ENCODE measurements around the gene TMEM151B.
"Not testable (repeated sequence)": the region's sequence is repeated elsewhere in the genome, so short reads cannot be mapped to it uniquely, and the experiment has no call there.

TMEM151B gene

GRCh38 chr6:44339763-44340625, 69.7 kb downstream of the TMEM151B start:
- H3K27ac ChIP-seq, result peak overlapping the region; percentile 39
- POLR2A ChIA-PET (ENCODE audit: low non-redundant PET), result no interaction called here
- peak; percentile 69 for DNase-seq (ENCODE audit: low spot score)
- CTCF ChIA-PET, result interaction anchor here (0.7 to 3.2 kb wide), 4 partner anchors 26 to 83 kb away, joined by 3 to 48 read pairs (median 4); partner anchors contain the start of genes NFKBIE, SLC35B2 and TMEM151B
- TF ChIP-seq, protein P1, sequence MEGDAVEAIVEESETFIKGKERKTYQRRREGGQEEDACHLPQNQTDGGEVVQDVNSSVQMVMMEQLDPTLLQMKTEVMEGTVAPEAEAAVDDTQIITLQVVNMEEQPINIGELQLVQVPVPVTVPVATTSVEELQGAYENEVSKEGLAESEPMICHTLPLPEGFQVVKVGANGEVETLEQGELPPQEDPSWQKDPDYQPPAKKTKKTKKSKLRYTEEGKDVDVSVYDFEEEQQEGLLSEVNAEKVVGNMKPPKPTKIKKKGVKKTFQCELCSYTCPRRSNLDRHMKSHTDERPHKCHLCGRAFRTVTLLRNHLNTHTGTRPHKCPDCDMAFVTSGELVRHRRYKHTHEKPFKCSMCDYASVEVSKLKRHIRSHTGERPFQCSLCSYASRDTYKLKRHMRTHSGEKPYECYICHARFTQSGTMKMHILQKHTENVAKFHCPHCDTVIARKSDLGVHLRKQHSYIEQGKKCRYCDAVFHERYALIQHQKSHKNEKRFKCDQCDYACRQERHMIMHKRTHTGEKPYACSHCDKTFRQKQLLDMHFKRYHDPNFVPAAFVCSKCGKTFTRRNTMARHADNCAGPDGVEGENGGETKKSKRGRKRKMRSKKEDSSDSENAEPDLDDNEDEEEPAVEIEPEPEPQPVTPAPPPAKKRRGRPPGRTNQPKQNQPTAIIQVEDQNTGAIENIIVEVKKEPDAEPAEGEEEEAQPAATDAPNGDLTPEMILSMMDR (conservative IDR thresholded peaks at IDR 0.05; ENCODE audit: low read depth), result no peak

- ChIA-PET POLR2A (ENCODE audit: low non-redundant PET) (no interaction called here), CTCF (interaction anchor here (0.7 to 2.3 kb wide), 4 partner anchors 21 to 85 kb away, joined by 3 to 12 read pairs (median 4); no protein-coding TSS in a partner anchor)
- no peak overlapping the region for H3K27ac ChIP-seq
- TF ChIP-seq, protein P1 (conservative IDR thresholded peaks at IDR 0.05; ENCODE audit: low read depth), result no peak
- DNase-seq (ENCODE audit: low spot score), result no peak
Observed at GRCh38 chr6:44341095-44341890, 71.0 kb downstream of the TMEM151B start.

GRCh38 chr6:44342052-44342451, 71.8 kb downstream of the TMEM151B start:
- POLR2A ChIA-PET (ENCODE audit: low non-redundant PET), result no interaction called here
- no peak overlapping the region for H3K27ac ChIP-seq
- CTCF ChIA-PET, result interaction anchor here (0.7 to 2.3 kb wide), 4 partner anchors 20 to 86 kb away, joined by 3 to 12 read pairs (median 4); no protein-coding TSS in a partner anchor
- no peak for DNase-seq (ENCODE audit: low spot score)
- TF ChIP-seq, protein P1 (conservative IDR thresholded peaks at IDR 0.05; ENCODE audit: low read depth), result no peak

- CTCF ChIA-PET, result interaction anchor here (0.5 to 2.3 kb wide), 3 partner anchors 37 to 74 kb away, joined by 3 to 12 read pairs (median 3); no protein-coding TSS in a partner anchor
- H3K27ac ChIP-seq, result no peak within 1 kb of the TSS
- no peak for DNase-seq (ENCODE audit: low spot score)
- TF ChIP-seq, protein P1 (conservative IDR thresholded peaks at IDR 0.05; ENCODE audit: low read depth), result no peak
- POLR2A ChIA-PET (ENCODE audit: low non-redundant PET), result no interaction called here
Observed at GRCh38 chr6:44342489-44342888, 72.2 kb downstream of the TMEM151B start, which contains the start of gene SPATS1. SPATS1 (plus strand) TSS chr6:44342650; CDS start chr6:44343096, 446 bp downstream.

GRCh38 chr6:44346818-44347217, 76.6 kb downstream of the TMEM151B start:
- CTCF ChIA-PET, result interaction anchor here (1.2 kb wide), 1 partner anchor 79 kb away, joined by 3 read pairs; no protein-coding TSS in a partner anchor
- H3K27ac ChIP-seq; POLR2A ChIA-PET (ENCODE audit: low non-redundant PET); DNase-seq (ENCODE audit: low spot score): not testable (repeated sequence)

DNA sequence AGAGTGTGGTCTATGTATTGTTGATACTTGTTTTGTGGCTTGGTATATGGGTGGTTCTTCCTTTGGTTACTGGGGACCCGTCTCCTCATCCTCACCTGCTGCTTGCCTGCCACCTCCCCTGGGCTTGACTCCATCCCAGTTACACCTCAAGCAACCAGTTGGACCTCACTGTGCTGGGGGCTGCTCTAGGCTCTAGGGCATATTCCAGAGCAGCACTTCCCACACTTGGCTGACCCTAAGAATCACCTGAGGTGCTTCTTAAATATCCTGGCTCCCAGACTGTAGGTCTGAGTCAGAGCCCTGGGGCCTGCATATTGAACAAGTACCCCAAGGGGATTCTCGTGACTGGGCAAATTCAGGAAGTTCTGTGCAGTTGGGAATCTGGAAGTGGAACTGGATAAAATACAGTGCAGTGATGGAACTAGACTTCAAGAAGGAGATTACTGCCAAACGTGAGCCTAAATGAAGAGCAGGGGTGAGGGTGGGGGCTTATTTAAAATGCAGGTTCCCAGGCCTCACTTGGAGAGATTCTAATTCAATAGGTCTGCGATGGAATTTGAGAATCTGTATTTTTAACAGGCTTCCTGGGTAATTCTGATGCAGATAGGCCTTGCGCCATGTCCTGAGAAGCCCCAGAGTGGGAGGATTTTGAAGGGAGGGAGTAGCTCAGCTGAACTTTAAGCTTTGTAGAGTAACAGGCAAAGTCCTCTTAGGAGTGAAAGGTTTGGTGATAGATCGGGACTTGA, 79.8 kb downstream of the TMEM151B start:
- POLR2A ChIA-PET (ENCODE audit: low non-redundant PET), result no interaction called here
- DNase-seq (ENCODE audit: low spot score), result no peak
- CTCF ChIA-PET, result no interaction called here
- H3K27ac ChIP-seq, result no peak overlapping the region
- TF ChIP-seq, protein P1 (conservative IDR thresholded peaks at IDR 0.05; ENCODE audit: low read depth), result no peak

DNA sequence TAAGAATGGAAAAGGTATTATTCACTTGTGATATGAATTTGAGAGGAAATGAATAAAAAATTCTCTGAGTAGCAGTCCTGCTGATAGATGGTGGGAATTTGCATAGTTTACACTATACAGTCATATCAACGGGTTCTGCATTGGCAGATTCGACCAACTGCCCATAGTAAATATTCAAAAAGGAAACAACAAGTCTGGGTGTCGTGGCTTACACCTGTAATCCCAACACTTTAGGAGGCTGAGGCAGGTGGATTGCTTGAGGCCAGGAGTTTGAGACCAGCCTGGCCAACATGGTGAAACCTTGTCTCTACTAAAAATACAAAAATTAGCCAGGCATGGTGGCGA, 80.4 kb downstream of the TMEM151B start:
- DNase-seq (ENCODE audit: low spot score); POLR2A ChIA-PET (ENCODE audit: low non-redundant PET); CTCF ChIA-PET; H3K27ac ChIP-seq: not testable (repeated sequence)

All from RWPE1 (cell line).